ENCODE measurements around the gene ADISSP. TPM values are rescaled to one million over a fixed set of nuclear protein-coding genes. Genes with fewer than 3 reads are reported as not detected.
"Not testable (repeated sequence)": the region's sequence is repeated elsewhere in the genome, so short reads cannot be mapped to it uniquely, and the experiment has no call there.

ADISSP gene
- total RNA-seq, 1 experiment from 2014 or later, result 99.4 TPM

GRCh38 chr20:3795511-3796468 lies 28.2 kb upstream of the ADISSP start, which contains the start of gene CDC25B (continued):
- peak in 2 of 3 experiments; percentile 29 to 53; a peak in 3 of 6 replicates for TF ChIP-seq CTCF (IDR thresholded peaks at IDR 0.05 in 2 of 3, conservative IDR thresholded peaks at IDR 0.05 in 1 of 3; ENCODE audit: borderline replicate concordance in 1 of 3, insufficient read depth in 1 of 3, low read depth in 2 of 3, low read length in 2 of 3)
- peak; percentile 0; the same call in 1 of the 2 replicates for TF ChIP-seq CBX3 (IDR thresholded peaks at IDR 0.05; ENCODE audit: low read depth)

- intact Hi-C loops (cut with micrococcal nuclease), result no loop called here
- H3K9me3 ChIP-seq (ENCODE audit: control insufficient read depth in 1 of 2, insufficient read depth in 1 of 2, low read depth in 1 of 2, low read length in 2 of 2), result no peaks in the 10 kb centered on the region
Measured at GRCh38 chr20:3794701-3795420, 27.3 kb upstream of the ADISSP start.

GRCh38 chr20:3794168-3794567 lies 26.6 kb upstream of the ADISSP start:
- RAD21 ChIA-PET (ENCODE audit: low non-redundant PET in 1 of 2, low total read pairs in 2 of 2, uncharacterized antibody in 2 of 2, unreplicated experiment in 2 of 2); H3K4me2 ChIP-seq (ENCODE audit: low read length); DNase-seq (ENCODE audit: low read depth, low spot score); intact Hi-C loops (cut with micrococcal nuclease); CTCF ChIA-PET; H3K27ac ChIP-seq (ENCODE audit: low read depth, low read length); H3K9ac ChIP-seq (ENCODE audit: low read length); H3K4me3 ChIP-seq (replicated peaks in 1 of 2; ENCODE audit: low read depth in 1 of 2, low read length in 2 of 2); H2AFZ ChIP-seq (ENCODE audit: low read depth, low read length, poor library complexity, severe bottlenecking); H4K20me1 ChIP-seq (ENCODE audit: insufficient read depth); ATAC-seq; H3K9me2 ChIP-seq (ENCODE audit: insufficient read depth); BruUV-seq (replicated peaks); H3K27me3 ChIP-seq (ENCODE audit: insufficient read depth, low read length); H3K9me3 ChIP-seq (ENCODE audit: control insufficient read depth in 1 of 2, insufficient read depth in 1 of 2, low read depth in 1 of 2, low read length in 2 of 2): not testable (repeated sequence)
- Histone ChIP-seq H3K79me2 (ENCODE audit: insufficient read depth, low read length) (peaks cover 28% of the 10 kb centered on the region), H3K4me1 (ENCODE audit: control insufficient read depth in 1 of 2, insufficient read depth in 2 of 2, low read length in 2 of 2) (peaks cover 15 to 35% of the 10 kb centered on the region in 2 experiments), H3K36me3 (ENCODE audit: control insufficient read depth in 1 of 2, insufficient read depth in 2 of 2, low read length in 2 of 2) (peaks cover 10 to 12% of the 10 kb centered on the region in 2 experiments; a peak in 3 of 4 replicates)
- POLR2A ChIA-PET, result interaction anchor here (2.3 kb wide), 1 partner anchor 24 kb away, joined by 12 read pairs; no protein-coding TSS in a partner anchor

More at GRCh38 chr20:3794701-3795420, 27.3 kb upstream of the ADISSP start:
- Histone ChIP-seq H3K9ac (ENCODE audit: low read length) (peak overlapping the region; percentile 95), H3K36me3 (ENCODE audit: control insufficient read depth in 1 of 2, insufficient read depth in 2 of 2, low read length in 2 of 2) (peaks cover 14 to 19% of the 10 kb centered on the region in 2 experiments; a peak in 3 of 4 replicates), H3K4me2 (ENCODE audit: low read length) (peak overlapping the region; percentile 94), H3K79me2 (ENCODE audit: insufficient read depth, low read length) (peaks cover 35% of the 10 kb centered on the region), H3K27me3 (ENCODE audit: insufficient read depth, low read length) (no peaks in the 10 kb centered on the region), H3K4me1 (ENCODE audit: control insufficient read depth in 1 of 2, insufficient read depth in 2 of 2, low read length in 2 of 2) (peaks cover 21 to 41% of the 10 kb centered on the region in 2 experiments), H3K4me3 (replicated peaks in 1 of 2; ENCODE audit: low read depth in 1 of 2, low read length in 2 of 2) (peak overlapping the region; percentile 66 to 80), H2AFZ (ENCODE audit: low read depth, low read length, poor library complexity, severe bottlenecking) (no peak overlapping the region), H3K9me2 (ENCODE audit: insufficient read depth) (no peaks in the 10 kb centered on the region), H4K20me1 (ENCODE audit: insufficient read depth) (no peaks in the 10 kb centered on the region), H3K27ac (ENCODE audit: low read depth, low read length) (peak overlapping the region; percentile 79)
- TF ChIP-seq ZBTB33 (IDR thresholded peaks at IDR 0.05; ENCODE audit: extremely low read depth, insufficient replicate concordance, low read length), result no peak
- CTCF ChIA-PET, result interaction anchor here (1.9 kb wide), 1 partner anchor 23 kb away, joined by 9 read pairs; no protein-coding TSS in a partner anchor
- DNase-seq (ENCODE audit: low read depth, low spot score) (no peak), ATAC-seq (no peak)
- POLR2A ChIA-PET, result interaction anchor here (2.3 to 2.5 kb wide), 2 partner anchors 18 to 24 kb away, joined by 12 to 14 read pairs; no protein-coding TSS in a partner anchor
- RAD21 ChIA-PET (ENCODE audit: low non-redundant PET in 1 of 2, low total read pairs in 2 of 2, uncharacterized antibody in 2 of 2, unreplicated experiment in 2 of 2), result no interaction called here
- BruUV-seq (replicated peaks), result no TSS peak

Measured in HCT116 (cell line).